Measurements from ENCODE around the gene EMP1. TPM values are rescaled to one million over a fixed set of nuclear protein-coding genes. Genes with fewer than 3 reads are reported as not detected.

Gene EMP1
- total and polyA plus RNA-seq, 2 donors = 8.1 to 33.1 TPM

- H3K9me3 ChIP-seq (ENCODE audit: control insufficient read depth in 2 of 2, insufficient read depth in 1 of 2, low read length in 1 of 2) = no peaks in the 10 kb centered on the region
- H3K4me3 ChIP-seq (ENCODE audit: low read length in 2 of 2) = no peak overlapping the region
- no peak for DNase-seq (ENCODE audit: low read depth in 6 of 9, low spot score in 9 of 9)
- H3K36me3 ChIP-seq (ENCODE audit: control insufficient read depth in 2 of 2, insufficient read depth in 2 of 2, low read length in 1 of 2) = no peaks in the 10 kb centered on the region
- WGBS = 51% methylated on average over 3 of the region's 3 CpGs
- peaks cover 0 to 15% of the 10 kb centered on the region in 2 donors for H3K4me1 ChIP-seq (ENCODE audit: control insufficient read depth in 2 of 2, insufficient read depth in 2 of 2, low read length in 2 of 2)
- no peak overlapping the region for H3K27ac ChIP-seq (ENCODE audit: low read depth in 1 of 2, low read length in 1 of 2)
- H3K27me3 ChIP-seq (ENCODE audit: control insufficient read depth in 2 of 2, insufficient read depth in 1 of 2, low read length in 1 of 2) = no peaks in the 10 kb centered on the region
Measured at GRCh38 chr12:13190275-13190674, 6.3 kb upstream of the EMP1 start.

- Histone ChIP-seq H3K4me3 (ENCODE audit: low read length in 2 of 2) (no peak overlapping the region), H3K9me3 (ENCODE audit: control insufficient read depth in 2 of 2, insufficient read depth in 1 of 2, low read length in 1 of 2) (no peaks in the 10 kb centered on the region), H3K27me3 (ENCODE audit: control insufficient read depth in 2 of 2, insufficient read depth in 1 of 2, low read length in 1 of 2) (no peaks in the 10 kb centered on the region), H3K36me3 (ENCODE audit: control insufficient read depth in 2 of 2, insufficient read depth in 2 of 2, low read length in 1 of 2) (no peaks in the 10 kb centered on the region), H3K4me1 (ENCODE audit: control insufficient read depth in 2 of 2, insufficient read depth in 2 of 2, low read length in 2 of 2) (peaks cover 0 to 22% of the 10 kb centered on the region in 2 donors), H3K27ac (ENCODE audit: low read depth in 1 of 2, low read length in 1 of 2) (no peak overlapping the region)
- DNase-seq (ENCODE audit: low read depth in 6 of 9, low spot score in 9 of 9) = no peak
- 99% methylated on average over 8 of the region's 8 CpGs for WGBS
Measured at GRCh38 chr12:13192719-13193118, 3.8 kb upstream of the EMP1 start.

GRCh38 chr12:13193505-13194231 is 2.9 kb upstream of the EMP1 start:
- Histone ChIP-seq H3K9me3 (ENCODE audit: control insufficient read depth in 2 of 2, insufficient read depth in 1 of 2, low read length in 1 of 2) (no peaks in the 10 kb centered on the region), H3K27ac (ENCODE audit: low read depth in 1 of 2, low read length in 1 of 2) (peak overlapping the region in 1 of 2 donors; percentile 43), H3K4me1 (ENCODE audit: control insufficient read depth in 2 of 2, insufficient read depth in 2 of 2, low read length in 2 of 2) (peaks cover 0 to 22% of the 10 kb centered on the region in 2 donors), H3K4me3 (ENCODE audit: low read length in 2 of 2) (no peak overlapping the region), H3K36me3 (ENCODE audit: control insufficient read depth in 2 of 2, insufficient read depth in 2 of 2, low read length in 1 of 2) (no peaks in the 10 kb centered on the region), H3K27me3 (ENCODE audit: control insufficient read depth in 2 of 2, insufficient read depth in 1 of 2, low read length in 1 of 2) (no peaks in the 10 kb centered on the region)
- no peak for DNase-seq (ENCODE audit: low read depth in 6 of 9, low spot score in 9 of 9)
- 92% methylated on average over 11 of the region's 11 CpGs for WGBS

- Histone ChIP-seq H3K27ac (ENCODE audit: low read depth in 1 of 2, low read length in 1 of 2) (peak overlapping the region in 1 of 2 donors; percentile 43), H3K4me3 (ENCODE audit: low read length in 2 of 2) (no peak overlapping the region), H3K27me3 (ENCODE audit: control insufficient read depth in 2 of 2, insufficient read depth in 1 of 2, low read length in 1 of 2) (no peaks in the 10 kb centered on the region), H3K36me3 (ENCODE audit: control insufficient read depth in 2 of 2, insufficient read depth in 2 of 2, low read length in 1 of 2) (no peaks in the 10 kb centered on the region), H3K9me3 (ENCODE audit: control insufficient read depth in 2 of 2, insufficient read depth in 1 of 2, low read length in 1 of 2) (no peaks in the 10 kb centered on the region), H3K4me1 (ENCODE audit: control insufficient read depth in 2 of 2, insufficient read depth in 2 of 2, low read length in 2 of 2) (peaks cover 0 to 18% of the 10 kb centered on the region in 2 donors)
- WGBS = 75% methylated on average over 6 of the region's 6 CpGs
- DNase-seq (ENCODE audit: low read depth in 6 of 9, low spot score in 9 of 9) = no peak
Measured at GRCh38 chr12:13194401-13195110, 2.0 kb upstream of the EMP1 start.

GRCh38 chr12:13195250-13195649 is 1.3 kb upstream of the EMP1 start:
- Histone ChIP-seq H3K27ac (ENCODE audit: low read depth in 1 of 2, low read length in 1 of 2) (no peak overlapping the region), H3K9me3 (ENCODE audit: control insufficient read depth in 2 of 2, insufficient read depth in 1 of 2, low read length in 1 of 2) (no peaks in the 10 kb centered on the region), H3K36me3 (ENCODE audit: control insufficient read depth in 2 of 2, insufficient read depth in 2 of 2, low read length in 1 of 2) (no peaks in the 10 kb centered on the region), H3K4me3 (ENCODE audit: low read length in 2 of 2) (no peak overlapping the region), H3K27me3 (ENCODE audit: control insufficient read depth in 2 of 2, insufficient read depth in 1 of 2, low read length in 1 of 2) (no peaks in the 10 kb centered on the region), H3K4me1 (ENCODE audit: control insufficient read depth in 2 of 2, insufficient read depth in 2 of 2, low read length in 2 of 2) (peaks cover 0 to 18% of the 10 kb centered on the region in 2 donors)
- no peak for DNase-seq (ENCODE audit: low read depth in 6 of 9, low spot score in 9 of 9)
- 83% methylated on average over 4 of the region's 4 CpGs for WGBS

- Histone ChIP-seq H3K36me3 (ENCODE audit: control insufficient read depth in 2 of 2, insufficient read depth in 2 of 2, low read length in 1 of 2) (no peaks in the 10 kb centered on the region), H3K4me1 (ENCODE audit: control insufficient read depth in 2 of 2, insufficient read depth in 2 of 2, low read length in 2 of 2) (peaks cover 0 to 18% of the 10 kb centered on the region in 2 donors), H3K27me3 (ENCODE audit: control insufficient read depth in 2 of 2, insufficient read depth in 1 of 2, low read length in 1 of 2) (no peaks in the 10 kb centered on the region), H3K27ac (ENCODE audit: low read depth in 1 of 2, low read length in 1 of 2) (peak overlapping the region in 1 of 2 donors; percentile 65), H3K9me3 (ENCODE audit: control insufficient read depth in 2 of 2, insufficient read depth in 1 of 2, low read length in 1 of 2) (no peaks in the 10 kb centered on the region), H3K4me3 (ENCODE audit: low read length in 2 of 2) (no peak overlapping the region)
- 53% methylated on average over 1 of the region's 1 CpG for WGBS
- DNase-seq (ENCODE audit: low read depth in 6 of 9, low spot score in 9 of 9) = no peak
Measured at GRCh38 chr12:13195785-13196129, 769 bp upstream of the EMP1 start.

- Histone ChIP-seq H3K4me1 (ENCODE audit: control insufficient read depth in 2 of 2, insufficient read depth in 2 of 2, low read length in 2 of 2) (peaks cover 0 to 19% of the 10 kb centered on the region in 2 donors), H3K27ac (ENCODE audit: low read depth in 1 of 2, low read length in 1 of 2) (peak overlapping the region; percentile 65 to 87), H3K4me3 (ENCODE audit: low read length in 2 of 2) (peak overlapping the region; percentile 7 to 24), H3K9me3 (ENCODE audit: control insufficient read depth in 2 of 2, insufficient read depth in 1 of 2, low read length in 1 of 2) (no peaks in the 10 kb centered on the region), H3K27me3 (ENCODE audit: control insufficient read depth in 2 of 2, insufficient read depth in 1 of 2, low read length in 1 of 2) (no peaks in the 10 kb centered on the region), H3K36me3 (ENCODE audit: control insufficient read depth in 2 of 2, insufficient read depth in 2 of 2, low read length in 1 of 2) (no peaks in the 10 kb centered on the region)
- no peak for DNase-seq (ENCODE audit: low read depth in 6 of 9, low spot score in 9 of 9)
- WGBS = 76% methylated on average over 7 of the region's 7 CpGs
Measured at GRCh38 chr12:13197032-13197431, 506 bp downstream of the EMP1 start.

- H3K27me3 ChIP-seq (ENCODE audit: control insufficient read depth in 2 of 2, insufficient read depth in 1 of 2, low read length in 1 of 2) = no peaks in the 10 kb centered on the region
- H3K36me3 ChIP-seq (ENCODE audit: control insufficient read depth in 2 of 2, insufficient read depth in 2 of 2, low read length in 1 of 2) = no peaks in the 10 kb centered on the region
- H3K9me3 ChIP-seq (ENCODE audit: control insufficient read depth in 2 of 2, insufficient read depth in 1 of 2, low read length in 1 of 2) = no peaks in the 10 kb centered on the region
- peaks cover 0 to 19% of the 10 kb centered on the region in 2 donors for H3K4me1 ChIP-seq (ENCODE audit: control insufficient read depth in 2 of 2, insufficient read depth in 2 of 2, low read length in 2 of 2)
- DNase-seq (ENCODE audit: low read depth in 6 of 9, low spot score in 9 of 9) = no peak
- WGBS = 80% methylated on average over 9 of the region's 9 CpGs
- peak overlapping the region; percentile 2 to 5 for H3K4me3 ChIP-seq (ENCODE audit: low read length in 2 of 2)
- H3K27ac ChIP-seq (ENCODE audit: low read depth in 1 of 2, low read length in 1 of 2) = peak overlapping the region in 1 of 2 donors; percentile 25
Measured at GRCh38 chr12:13197526-13198143, 1.1 kb downstream of the EMP1 start.

GRCh38 chr12:13198241-13198640 is 1.7 kb downstream of the EMP1 start:
- no peak overlapping the region for H3K27ac ChIP-seq (ENCODE audit: low read depth in 1 of 2, low read length in 1 of 2)
- no peaks in the 10 kb centered on the region for H3K36me3 ChIP-seq (ENCODE audit: control insufficient read depth in 2 of 2, insufficient read depth in 2 of 2, low read length in 1 of 2)
- no peak overlapping the region for H3K4me3 ChIP-seq (ENCODE audit: low read length in 2 of 2)
- no peaks in the 10 kb centered on the region for H3K9me3 ChIP-seq (ENCODE audit: control insufficient read depth in 2 of 2, insufficient read depth in 1 of 2, low read length in 1 of 2)
- WGBS = 88% methylated on average over 4 of the region's 4 CpGs
- H3K4me1 ChIP-seq (ENCODE audit: control insufficient read depth in 2 of 2, insufficient read depth in 2 of 2, low read length in 2 of 2) = peaks cover 0 to 19% of the 10 kb centered on the region in 2 donors
- no peaks in the 10 kb centered on the region for H3K27me3 ChIP-seq (ENCODE audit: control insufficient read depth in 2 of 2, insufficient read depth in 1 of 2, low read length in 1 of 2)
- no peak for DNase-seq (ENCODE audit: low read depth in 6 of 9, low spot score in 9 of 9)
